Stomach (tissue), 4 donors: ENCODE data around the gene PITX1.

Experiments used
- CTCF ChIP-seq, 7 experiments: fragments of 450-650 bp in 4 of 7; fragments of 200-600 bp in 3 of 7; sonication (generic) in 3 of 7; IDR thresholded peaks; one replicate each; pipeline ENCODE4 v1.5.1; 2016 to 2019; ENCODE audit warnings: antibody characterized with exemption in 7 of 7, control low read depth in 2 of 7, mild to moderate bottlenecking in 1 of 7
- POLR2A ChIP-seq, 4 donors: fragments of 450-650 bp; IDR thresholded peaks; one replicate each; pipeline ENCODE4 v1.6.1; 2016; ENCODE audit warnings: antibody characterized with exemption in 4 of 4, control low read depth in 2 of 4, mild to moderate bottlenecking in 1 of 4, moderate library complexity in 1 of 4

- TF ChIP-seq POLR2A (IDR thresholded peaks at IDR 0.05) = no peak
- TF ChIP-seq CTCF (IDR thresholded peaks at IDR 0.05) = no peak
These were observed 20.0 kb upstream of the PITX1 start for GRCh38 chr5:135053989-135054388.
